Umbilical cord (tissue), 2 donors: ENCODE measurements around the gene NDUFAF2. TPM values are rescaled to one million over a fixed set of nuclear protein-coding genes. Genes with fewer than 3 reads are reported as not detected.
"Not testable (repeated sequence)": the region's sequence is repeated elsewhere in the genome, so short reads cannot be mapped to it uniquely, and the experiment has no call there.

Source experiments
- DNase-seq: peaks from one replicate; pipeline ENCODE4 v3.0.0-alpha.2; 2015; ENCODE audit warnings: low spot score
- total RNA-seq: library from RNA; depleted of rRNA; stranded (reverse); fragments of >200 nt; gene quantifications from one replicate; pipeline ENCODE4 v1.2.3, GENCODE V29; 2014; ENCODE audit warnings: low replicate concordance; ENCODE audit not compliant: insufficient read depth

Gene NDUFAF2, protein sequence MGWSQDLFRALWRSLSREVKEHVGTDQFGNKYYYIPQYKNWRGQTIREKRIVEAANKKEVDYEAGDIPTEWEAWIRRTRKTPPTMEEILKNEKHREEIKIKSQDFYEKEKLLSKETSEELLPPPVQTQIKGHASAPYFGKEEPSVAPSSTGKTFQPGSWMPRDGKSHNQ
- 22.6 TPM for total RNA-seq

DNA sequence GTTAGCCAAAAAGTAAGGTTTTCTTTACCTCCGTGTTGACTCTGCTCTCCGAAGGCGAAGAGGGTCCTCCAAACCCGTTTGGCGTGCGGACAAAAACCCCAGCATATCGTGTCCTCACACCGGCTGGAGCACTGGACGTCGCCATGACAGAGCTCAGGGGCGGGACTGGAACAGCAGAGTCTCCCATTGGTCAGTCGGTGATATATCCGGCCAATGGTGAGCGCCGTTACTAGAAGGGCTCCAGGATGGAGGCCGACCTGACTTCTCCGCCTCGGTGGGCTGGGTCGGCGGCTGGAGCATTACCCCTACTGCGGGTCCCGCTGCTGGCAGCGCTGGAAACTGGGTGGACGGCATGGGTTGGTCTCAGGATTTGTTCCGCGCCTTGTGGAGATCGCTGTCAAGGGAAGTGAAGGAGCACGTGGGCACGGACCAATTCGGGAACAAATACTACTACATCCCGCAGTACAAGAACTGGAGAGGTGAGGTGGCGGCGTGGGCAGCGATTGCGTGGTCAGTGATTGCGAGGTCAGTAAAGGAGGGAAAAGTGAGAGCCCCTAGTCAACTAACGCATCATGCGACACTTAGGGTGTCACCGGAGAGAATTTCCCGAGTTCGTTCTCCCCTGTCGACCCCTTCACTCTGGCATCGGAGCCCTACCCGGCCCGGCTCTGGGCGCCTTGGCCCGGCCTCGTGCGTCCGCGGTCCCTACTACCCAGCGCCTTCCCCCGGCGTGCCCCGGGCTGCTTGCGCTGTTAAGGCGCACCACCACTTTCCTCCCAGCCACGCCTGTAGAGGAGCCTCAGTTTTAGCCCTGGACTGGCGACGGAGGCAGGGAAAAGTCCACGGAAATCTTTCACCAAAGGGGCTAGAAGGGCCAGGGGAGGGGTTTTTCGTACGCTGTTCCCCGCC is at the start of gene NDUFAF2, which contains the start of gene ERCC8:
TSS of gene NDUFAF2 (plus strand) at position 302 of the 909 bp plus-strand sequence. CDS start at position 353, 51 bp downstream.
TSS of gene ERCC8 (minus strand) at position 167 of the 909 bp plus-strand sequence. CDS start at position 105, 62 bp downstream.
- DNase-seq, result peak; percentile 97

DNA sequence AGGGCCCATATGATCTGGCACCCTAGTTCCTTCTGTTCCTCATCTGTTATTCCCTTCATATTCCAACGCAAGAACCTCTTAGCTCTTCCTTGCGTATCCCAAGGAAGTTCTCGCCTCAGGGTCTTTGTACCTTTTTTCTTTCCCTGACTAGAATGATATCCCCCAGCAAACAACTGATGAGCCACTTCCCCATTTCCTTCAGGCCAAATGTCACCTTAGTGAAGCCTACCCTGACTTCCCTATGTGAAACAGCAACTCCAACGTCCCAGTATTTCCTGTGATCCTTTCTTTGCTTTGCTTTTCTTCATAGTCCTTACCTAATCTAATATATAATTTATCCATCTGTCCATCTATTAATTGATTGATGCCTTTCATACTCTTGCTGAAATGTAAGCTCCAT is 48.0 kb upstream of the NDUFAF2 start:
- DNase-seq, result no peak

DNA sequence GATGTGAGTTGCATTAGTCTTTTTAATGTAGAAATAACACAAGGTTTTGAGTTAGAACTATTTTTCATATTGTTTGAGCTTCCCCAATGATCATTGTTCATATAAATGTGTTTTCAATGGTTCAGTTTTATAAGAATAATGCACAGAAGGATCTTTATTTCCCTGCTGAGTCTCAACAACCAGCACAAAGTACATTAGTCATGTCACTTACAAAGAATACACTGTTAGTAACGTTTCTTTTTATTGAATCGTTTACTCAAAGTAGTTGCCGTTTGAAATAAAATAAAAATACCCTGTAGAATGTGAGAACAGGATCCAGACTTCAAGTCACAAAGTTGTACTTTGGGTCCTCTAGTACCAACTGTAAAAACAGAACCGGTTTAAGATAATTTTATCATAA is 41.6 kb upstream of the NDUFAF2 start:
- no peak for DNase-seq

DNA sequence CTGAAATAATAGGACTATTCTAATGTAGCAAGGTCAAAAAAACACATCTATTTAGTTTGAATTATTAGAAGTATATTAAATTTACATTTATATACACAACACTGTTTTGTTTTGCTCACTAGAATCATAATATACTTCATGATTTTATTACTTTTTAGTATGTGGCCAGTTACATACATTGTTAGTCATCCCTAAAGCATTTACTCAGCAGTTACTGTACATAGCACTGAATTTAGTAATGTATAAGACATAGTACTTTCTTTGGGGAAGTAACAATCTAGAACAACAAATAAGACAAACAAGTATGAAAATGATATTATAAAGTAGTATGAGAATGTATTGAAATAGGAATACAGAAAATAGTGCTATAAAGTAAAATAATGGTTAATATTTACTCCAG is 28.4 kb upstream of the NDUFAF2 start:
- DNase-seq, result no peak

DNA sequence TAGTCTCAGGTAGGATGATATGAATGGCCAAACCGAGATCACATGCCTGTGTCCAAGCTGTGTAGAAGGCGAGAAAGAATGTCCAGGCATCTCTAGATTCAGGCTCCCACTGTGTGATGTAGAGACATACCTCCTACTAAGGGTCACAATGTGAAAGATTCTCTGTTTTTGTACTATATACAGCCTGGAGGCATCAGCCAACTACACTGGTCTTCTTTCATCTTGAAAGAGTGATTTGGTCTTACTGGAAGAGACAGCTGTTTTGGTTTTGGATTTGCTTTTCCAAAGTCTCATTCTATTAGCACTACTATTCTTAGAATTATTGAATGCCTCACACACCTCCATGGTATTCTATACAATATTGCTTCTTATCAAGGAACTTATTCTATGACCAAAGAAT is 26.5 kb upstream of the NDUFAF2 start:
- DNase-seq, result no peak

DNA sequence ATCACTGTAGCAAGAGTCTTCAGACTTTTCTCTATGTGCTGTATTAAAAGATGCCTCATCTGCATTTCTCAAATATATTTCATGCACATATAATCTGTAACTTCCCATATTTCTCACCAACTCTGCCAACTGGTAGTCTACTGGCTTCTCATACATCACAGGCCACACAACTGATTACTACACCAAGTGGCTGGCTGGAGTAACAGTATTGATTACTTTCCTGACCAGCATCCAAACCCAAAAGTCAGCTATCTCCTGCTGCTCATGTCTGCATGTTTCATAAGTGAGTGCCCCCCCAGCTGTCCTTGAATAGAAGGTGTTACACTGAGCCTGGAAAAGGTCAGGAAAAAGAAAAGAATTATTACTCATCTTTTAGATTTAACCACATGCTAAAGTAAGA is 17.6 kb upstream of the NDUFAF2 start:
- DNase-seq, result no peak

DNA sequence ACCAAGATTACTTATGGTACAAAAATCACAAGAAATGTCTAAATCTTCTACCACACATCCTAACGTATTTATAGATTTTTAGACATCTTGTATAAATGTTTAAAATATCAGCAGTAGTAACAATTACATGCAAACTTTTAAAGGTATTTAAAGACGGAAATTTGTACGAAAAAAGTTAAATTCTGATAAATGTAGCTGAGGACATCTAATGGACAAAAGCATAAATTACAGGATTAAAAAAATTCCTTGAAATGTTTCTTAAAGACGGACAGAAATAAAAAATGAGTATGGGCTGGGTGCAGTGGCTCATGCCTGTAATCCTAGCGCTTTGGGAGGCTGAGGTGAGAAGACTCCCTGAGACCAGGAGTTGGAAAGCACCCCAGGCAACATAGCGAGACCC is 16.0 kb upstream of the NDUFAF2 start:
- DNase-seq, result no peak

DNA sequence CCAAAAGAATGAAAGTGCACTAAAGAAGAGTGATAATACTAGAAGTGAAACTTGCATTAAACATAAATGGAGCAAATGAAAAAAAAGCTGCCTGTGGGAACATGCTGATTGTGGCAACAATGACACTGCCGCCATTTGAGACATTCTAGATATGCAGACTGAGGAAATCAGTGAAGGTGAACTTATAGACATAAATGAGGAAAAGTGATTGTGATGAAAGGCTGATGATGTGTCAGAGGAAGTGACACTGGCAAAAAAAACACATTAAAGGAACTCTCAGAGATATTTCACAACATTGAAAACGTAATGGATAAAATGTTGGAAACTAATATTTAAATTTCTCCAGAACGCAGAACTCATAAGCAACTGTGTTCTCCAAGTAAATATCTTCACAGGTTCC is 1.4 kb upstream of the NDUFAF2 start:
- DNase-seq, result no peak

DNA sequence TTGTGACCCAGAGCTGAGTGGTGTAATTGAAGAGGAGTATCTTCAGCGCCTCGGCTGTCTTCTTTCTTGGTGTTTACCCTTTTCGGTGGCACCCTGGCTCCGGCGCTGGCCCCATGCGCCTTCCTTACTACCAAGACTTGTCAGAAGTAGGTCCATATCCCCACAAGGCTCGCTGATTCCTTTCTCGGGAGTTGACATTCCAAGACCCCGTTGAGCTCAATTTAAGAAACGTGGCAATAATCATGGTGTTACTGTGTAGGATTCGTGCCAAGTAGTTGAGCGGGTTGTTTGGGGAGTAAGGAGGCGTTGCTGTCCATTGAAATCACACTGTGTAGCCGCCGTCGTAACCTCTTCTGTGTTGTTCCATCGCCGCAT is 795 bp downstream of the NDUFAF2 start:
- DNase-seq, result peak; percentile 62

DNA sequence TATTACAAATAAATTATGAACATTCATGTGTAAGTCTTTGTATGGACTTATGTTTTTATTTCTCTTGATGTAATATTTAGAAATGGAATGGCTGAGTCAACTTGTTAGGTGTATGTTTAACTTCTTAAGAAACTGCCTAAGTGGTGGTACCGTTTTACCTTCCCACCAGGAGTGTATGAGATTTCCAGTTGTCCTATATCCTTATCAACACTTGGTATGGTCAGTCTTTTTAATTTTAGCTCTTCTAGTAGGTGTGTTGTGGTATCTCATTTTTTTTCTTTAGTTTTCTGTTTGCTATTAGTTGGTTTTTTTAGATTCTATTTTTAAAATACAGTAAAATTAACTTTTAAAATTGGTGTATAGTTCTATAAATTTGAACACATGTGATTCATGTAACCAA is 3.7 kb downstream of the NDUFAF2 start:
- no peak for DNase-seq

DNA sequence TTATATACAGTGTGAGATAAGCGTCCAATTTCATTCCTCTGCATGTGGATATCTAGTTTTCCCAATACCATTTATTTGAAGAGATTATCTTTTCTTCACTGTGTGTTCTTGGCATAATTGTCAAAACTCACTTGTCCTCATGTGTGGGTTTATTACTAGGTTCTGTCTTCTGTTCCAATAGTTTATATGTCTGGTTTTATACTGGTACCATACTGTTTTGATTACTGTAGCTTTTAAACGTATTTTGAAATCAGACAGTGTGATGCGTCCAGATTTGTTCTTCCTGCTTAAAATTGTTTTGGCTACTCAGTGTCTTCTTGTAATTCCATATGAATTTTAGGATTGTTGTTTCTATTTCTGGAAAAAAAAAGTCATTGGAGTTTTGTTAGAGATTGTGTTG is 10.2 kb downstream of the NDUFAF2 start:
- DNase-seq, result no peak

DNA sequence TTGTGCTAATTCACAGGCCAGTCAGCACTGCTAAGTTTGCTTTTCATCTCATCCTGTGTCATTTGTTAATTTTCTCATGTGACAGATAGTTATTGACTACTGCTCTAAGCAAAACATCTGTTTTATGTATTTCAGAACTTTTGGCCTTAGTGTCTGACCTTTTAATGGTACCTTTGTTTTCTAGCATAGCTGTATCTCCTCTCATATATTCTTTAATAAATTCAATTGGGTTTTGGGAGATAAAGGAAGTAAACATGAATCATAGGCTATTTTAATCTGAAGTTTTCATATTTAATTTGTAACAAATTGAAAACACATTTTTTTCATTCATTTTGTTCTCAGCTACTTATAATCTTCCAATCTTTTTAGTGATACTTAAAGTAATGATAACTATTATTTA is 13.1 kb downstream of the NDUFAF2 start:
- no peak for DNase-seq

DNA sequence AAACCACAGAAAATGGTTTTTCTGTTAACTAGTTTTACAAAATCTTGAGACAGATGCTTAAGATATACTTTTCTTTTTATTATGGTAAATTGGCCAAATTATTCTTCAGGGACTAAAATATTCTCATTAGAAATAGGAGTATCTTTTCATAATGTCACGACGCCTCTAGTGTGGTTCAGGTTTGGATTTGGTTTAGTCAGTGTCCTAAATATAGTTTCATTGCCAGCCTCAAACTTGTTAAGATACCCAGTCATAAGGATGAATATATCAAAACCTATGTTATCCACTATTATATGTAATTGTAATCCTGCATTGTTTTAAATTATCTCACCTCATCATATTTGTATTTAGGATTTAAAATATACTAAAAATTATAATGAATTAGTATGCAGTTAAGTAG is 13.7 kb downstream of the NDUFAF2 start:
- DNase-seq, result no peak

DNA sequence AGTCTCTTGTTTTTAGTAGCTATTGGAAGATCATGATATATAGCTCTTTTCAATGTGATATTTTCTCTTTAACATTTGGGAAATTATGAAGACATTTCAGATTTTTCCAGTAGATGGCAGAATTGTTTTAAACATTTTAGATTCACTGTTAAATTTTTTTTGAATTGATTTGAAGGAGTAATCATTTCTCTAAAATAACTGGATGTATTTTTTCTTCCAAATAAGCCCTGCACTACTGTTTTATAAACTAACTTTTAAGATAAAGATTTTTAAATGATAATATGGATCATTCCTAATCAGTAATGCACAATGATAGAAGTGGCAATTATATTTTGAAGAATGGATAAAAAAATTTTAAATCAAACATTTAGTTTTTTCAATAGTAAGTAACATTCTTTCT is 14.2 kb downstream of the NDUFAF2 start:
- DNase-seq, result peak; percentile 38

DNA sequence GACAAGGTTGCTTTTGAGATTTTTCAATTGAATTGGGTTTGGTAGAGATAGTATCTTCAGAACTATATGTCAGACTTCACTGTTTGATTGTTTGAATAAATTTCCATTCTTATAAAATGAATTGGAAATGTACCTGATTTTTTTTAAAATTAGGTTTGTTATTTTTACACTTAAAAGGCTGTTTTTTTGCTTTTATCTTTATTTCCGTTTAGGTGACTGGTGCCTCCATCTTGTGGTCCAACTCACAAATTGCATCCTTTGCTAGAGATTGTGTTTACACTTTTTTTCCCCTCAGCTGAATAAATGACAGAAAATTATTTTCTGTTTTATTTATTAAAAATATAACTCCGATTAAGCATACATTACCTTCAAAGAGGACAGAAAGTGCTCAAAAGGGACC is 15.6 kb downstream of the NDUFAF2 start:
- no peak for DNase-seq

DNA sequence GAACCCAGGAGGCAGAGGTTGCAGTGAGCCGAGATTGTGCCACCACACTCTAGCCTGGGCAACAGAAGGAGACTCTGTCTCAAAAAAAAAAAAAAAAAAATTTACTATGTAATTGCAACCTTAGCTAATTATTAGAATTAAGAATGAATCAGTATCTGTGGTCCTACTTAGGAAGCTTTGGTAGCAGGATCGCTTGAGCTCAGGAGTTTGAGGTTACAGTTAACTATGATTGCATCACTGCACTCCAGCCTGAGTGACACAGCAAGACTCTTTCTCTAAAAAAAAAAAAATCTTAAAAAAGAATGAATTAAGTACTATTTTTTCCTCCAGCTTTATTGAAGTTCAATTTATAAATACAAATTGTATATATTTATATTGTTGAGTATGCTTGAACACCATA is 16.7 kb downstream of the NDUFAF2 start:
- DNase-seq, result no peak

DNA sequence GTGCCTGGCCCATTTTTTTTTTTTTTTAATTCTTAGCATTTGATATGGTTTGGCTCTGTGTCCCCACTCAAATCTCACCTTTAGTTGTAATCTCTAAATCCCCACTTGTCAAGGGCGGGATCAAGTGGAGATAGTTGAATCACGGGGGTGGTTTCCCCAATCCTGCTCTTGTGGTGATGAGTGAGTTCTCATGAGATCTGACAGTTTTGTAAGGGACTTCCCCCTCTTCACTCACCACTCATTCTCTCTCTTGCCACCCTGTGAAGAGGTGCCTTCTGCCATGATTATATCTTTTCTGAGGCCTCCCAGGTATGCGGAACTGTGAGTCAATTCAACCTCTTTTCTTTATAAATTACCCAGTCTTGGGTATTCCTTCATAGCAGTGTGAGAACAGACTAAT is 27.2 kb downstream of the NDUFAF2 start:
- DNase-seq, result no peak

DNA sequence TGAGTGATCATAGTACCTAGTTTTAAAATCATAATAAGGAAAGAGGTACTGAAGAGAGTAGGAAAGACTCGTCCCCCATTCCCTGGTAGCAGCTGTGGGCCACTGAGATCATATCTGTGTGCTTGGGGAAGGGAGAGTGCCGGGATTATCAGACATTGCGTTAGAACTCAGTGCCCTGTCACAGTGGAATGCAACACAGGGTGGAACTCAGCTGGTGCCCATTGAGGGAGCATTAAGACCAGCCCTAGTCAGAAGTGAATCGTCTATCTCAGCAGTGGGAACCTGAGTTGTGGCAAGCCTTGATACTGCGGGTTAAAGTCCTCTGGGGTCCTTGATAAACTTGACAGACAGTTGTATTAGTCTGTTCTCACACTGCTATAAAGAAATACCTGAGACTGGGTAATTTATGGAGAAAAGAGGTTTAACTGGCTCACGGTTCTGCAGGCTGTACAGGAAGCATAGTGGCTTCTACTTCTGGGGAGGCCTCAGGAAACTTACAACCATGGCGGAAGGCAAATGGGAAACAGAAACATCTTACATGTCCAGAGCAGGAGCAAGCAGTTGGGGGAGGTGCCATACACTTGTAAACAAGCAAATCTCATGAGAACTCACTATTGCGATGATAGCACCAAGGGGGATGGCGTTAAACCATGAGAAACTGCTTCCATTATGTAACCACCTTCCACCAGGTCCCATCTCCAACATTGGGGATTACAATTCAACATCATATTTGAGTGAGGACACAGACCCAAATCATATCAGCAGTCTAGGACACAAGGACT is 33.1 kb downstream of the NDUFAF2 start:
- DNase-seq, result no peak

DNA sequence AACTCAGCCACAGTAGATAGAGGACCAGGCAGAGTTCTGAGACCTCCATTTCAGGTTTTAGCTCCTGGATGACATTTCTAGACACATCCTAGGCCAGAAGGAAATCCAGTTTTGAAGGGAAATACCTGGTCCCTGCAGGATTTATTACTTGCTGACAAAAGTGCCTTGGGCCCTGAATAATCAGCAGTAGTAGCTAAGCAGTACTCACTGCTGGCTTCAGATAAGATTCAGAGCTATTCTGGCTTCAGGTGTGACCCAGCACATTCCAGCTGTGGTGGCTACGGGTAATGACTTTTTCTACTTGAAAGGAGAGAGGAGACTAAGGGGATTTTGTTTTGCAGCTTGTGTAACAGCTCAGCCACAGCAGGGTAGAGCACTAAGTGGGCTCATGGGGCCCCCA is 34.0 kb downstream of the NDUFAF2 start:
- no peak for DNase-seq

DNA sequence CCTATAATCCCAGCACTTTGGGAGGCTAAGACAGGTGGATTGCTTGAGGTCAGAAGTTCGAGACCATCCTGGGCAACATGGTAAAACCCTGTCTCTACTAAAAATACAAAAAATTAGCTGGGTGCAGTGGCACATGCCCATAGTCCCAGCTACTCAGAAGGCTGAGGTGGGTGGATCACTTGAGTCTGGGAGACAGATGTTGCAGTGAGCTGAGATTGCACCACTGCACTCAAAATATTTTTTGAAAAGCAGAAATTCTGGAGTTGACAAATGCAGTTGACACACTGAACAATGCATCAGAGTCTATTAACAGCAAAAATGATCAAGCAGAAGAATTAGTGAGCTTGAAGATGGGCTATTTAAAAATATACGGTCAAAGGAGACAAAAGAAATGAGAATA is 35.5 kb downstream of the NDUFAF2 start:
- DNase-seq, result no peak

DNA sequence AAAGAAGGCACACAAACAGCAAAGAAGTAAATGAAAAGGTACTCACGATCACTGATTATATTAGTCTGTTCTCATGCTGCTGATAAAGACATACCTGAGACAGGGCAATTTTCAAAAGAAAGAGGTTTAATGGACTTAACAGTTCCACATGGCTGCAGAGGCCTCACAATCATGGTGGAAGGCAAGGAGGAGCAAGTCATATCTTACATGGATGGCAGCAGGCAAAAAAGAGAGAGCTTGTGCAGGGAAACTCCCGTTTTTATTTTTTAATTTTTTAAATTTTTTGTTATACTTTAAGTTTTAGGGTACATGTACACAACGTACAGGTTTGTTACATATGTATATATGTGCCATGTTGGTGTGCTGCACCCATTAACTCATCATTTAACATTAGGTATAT is 37.1 kb downstream of the NDUFAF2 start:
- not testable (repeated sequence) for DNase-seq

DNA sequence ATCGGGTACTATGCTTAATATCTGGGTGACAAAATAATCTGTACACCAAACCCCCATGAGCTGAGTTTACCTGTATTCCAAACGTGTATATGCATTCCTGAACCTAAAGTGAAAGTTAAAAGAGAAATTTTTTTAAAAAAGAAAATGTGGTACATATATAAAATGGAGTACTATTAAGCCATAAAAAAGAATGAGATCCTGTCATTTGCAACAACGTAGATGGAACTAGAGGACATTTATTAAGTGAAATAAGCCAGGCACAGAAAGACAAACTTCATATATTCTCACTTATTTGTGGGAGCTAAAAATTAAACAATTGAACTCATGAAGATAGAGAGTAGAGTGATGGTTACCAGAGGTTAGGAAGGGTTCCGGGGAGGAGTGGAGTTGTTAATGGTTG is 44.8 kb downstream of the NDUFAF2 start:
- DNase-seq, result no peak
